ENCODE data around the gene PIK3R5. TPM values are rescaled to one million over a fixed set of nuclear protein-coding genes. Genes with fewer than 3 reads are reported as not detected.
A peak's percentile ranks its signal among the peaks of the same experiment; 100 is the strongest.

The PIK3R5 gene
- total RNA-seq, 1 donor from 2014 or later = not detected

DNA sequence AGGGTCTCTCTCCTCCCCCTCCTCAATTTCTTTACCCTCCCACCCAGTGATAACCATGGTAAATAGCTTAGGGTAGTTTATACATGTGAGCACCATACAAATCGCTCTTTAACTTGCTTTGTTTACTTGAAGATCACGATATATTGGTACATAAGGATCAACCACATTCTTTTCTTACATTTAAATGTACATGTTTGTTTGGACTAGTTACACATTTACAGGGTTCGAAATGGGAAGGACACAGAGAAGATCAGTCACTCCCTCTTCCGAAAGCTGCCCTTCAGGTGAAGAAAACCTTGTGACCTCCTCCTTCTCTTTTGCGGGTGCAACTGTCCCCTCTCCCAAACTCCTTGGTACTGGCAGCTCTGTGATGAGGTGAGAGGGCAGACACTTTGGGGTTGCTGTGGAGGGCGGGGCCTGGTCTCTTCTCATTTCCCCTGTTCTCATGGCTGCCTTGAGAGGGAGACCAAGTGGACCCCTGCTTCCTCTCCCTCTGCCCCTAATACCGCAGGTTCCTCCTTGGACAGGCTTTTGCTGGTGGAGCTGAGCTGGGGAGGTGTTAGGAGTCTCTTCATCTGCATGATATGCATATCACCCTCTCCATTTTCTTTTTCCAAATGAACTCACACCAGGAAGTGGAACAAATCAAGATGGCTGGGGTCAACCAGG lies 93.3 kb downstream of the PIK3R5 start:
- Mint-ChIP-seq H3K4me3 (ENCODE audit: unreplicated experiment) (no peak overlapping the region), H3K4me1 (ENCODE audit: low read depth) (no peaks in the 10 kb centered on the region)

DNA sequence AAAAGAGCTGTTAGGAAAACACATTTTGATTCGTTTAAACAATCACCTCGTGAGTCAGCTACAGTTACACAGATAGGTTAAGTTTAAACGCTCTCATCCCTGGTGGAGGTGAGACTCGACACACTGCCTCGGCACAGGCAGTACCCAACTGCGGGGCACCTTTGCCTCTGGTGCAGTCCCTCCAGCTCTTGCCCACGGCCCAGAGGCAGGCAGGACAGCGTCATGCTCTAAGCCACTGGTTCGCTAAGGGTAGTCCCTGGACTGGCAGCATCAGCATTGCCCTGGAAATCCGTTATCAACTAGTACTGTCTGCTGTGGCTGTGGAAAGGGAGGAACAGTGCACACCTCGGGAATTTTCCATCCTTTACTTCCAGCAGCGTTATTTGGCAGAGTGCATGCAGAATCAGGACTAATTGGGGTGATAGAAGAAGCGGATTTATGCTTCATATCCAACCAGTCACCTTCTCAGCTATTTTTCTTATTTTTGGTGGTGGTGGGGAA lies 94.4 kb downstream of the PIK3R5 start:
- H3K27me3 Mint-ChIP-seq (ENCODE audit: low read depth) = peaks cover 44% of the 10 kb centered on the region
- no peaks in the 10 kb centered on the region for H3K4me1 Mint-ChIP-seq (ENCODE audit: low read depth)
- no peak overlapping the region for H3K27ac Mint-ChIP-seq (ENCODE audit: unreplicated experiment)
- TF ChIP-seq, protein P1, sequence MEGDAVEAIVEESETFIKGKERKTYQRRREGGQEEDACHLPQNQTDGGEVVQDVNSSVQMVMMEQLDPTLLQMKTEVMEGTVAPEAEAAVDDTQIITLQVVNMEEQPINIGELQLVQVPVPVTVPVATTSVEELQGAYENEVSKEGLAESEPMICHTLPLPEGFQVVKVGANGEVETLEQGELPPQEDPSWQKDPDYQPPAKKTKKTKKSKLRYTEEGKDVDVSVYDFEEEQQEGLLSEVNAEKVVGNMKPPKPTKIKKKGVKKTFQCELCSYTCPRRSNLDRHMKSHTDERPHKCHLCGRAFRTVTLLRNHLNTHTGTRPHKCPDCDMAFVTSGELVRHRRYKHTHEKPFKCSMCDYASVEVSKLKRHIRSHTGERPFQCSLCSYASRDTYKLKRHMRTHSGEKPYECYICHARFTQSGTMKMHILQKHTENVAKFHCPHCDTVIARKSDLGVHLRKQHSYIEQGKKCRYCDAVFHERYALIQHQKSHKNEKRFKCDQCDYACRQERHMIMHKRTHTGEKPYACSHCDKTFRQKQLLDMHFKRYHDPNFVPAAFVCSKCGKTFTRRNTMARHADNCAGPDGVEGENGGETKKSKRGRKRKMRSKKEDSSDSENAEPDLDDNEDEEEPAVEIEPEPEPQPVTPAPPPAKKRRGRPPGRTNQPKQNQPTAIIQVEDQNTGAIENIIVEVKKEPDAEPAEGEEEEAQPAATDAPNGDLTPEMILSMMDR (IDR thresholded peaks at IDR 0.05) = no peak
- peaks cover 5% of the 10 kb centered on the region for H3K36me3 Mint-ChIP-seq (ENCODE audit: low read depth)
- DNase-seq (ENCODE audit: low spot score) = no peak
- H3K9me3 Mint-ChIP-seq (ENCODE audit: low read depth) = peaks cover 3% of the 10 kb centered on the region
- H3K4me3 Mint-ChIP-seq (ENCODE audit: unreplicated experiment) = no peak overlapping the region

More for the DNA sequence above, 93.3 kb downstream of the PIK3R5 start:
- DNase-seq (ENCODE audit: low spot score) = peak; percentile 40
- Mint-ChIP-seq H3K36me3 (ENCODE audit: low read depth) (peaks cover 2% of the 10 kb centered on the region), H3K27ac (ENCODE audit: unreplicated experiment) (no peak overlapping the region), H3K9me3 (ENCODE audit: low read depth) (peaks cover 3% of the 10 kb centered on the region), H3K27me3 (ENCODE audit: low read depth) (peaks cover 38% of the 10 kb centered on the region)
- TF ChIP-seq, protein P1 (IDR thresholded peaks at IDR 0.05) = no peak

DNA sequence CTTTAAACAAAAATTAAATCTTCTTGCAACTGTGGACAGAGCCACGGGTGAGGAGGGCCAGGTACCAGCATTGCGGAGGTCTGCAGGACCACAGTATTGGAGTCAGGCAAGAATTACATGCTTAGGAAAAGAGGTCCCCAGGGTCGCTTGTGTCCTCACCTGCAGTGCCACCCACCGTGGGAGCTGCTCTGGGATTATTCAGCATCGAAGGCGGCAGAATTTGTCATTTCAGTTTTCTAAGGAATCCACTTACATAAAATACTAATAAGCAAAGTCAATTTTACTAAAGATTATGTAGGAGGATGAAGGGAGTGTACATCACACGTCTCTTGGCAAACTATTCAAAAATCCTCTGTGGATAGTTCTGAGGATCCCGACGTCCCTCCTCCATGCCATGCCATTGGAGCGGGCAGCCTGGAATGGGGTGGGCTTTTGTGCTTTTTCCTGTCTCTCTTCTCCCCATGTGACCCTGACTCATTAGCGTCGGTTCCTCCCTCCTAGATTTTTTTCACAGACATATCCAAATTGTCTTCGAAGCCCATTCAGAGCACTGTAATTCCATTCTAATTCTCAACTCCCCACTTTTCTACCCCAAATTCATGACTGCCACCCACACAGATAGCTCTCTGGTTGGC lies 95.0 kb downstream of the PIK3R5 start:
- no peaks in the 10 kb centered on the region for H3K4me1 Mint-ChIP-seq (ENCODE audit: low read depth)
- TF ChIP-seq, protein P1 (IDR thresholded peaks at IDR 0.05) = no peak
- no peak for DNase-seq (ENCODE audit: low spot score)
- peaks cover 5% of the 10 kb centered on the region for H3K36me3 Mint-ChIP-seq (ENCODE audit: low read depth)
- no peak overlapping the region for H3K27ac Mint-ChIP-seq (ENCODE audit: unreplicated experiment)
- H3K9me3 Mint-ChIP-seq (ENCODE audit: low read depth) = peaks cover 3% of the 10 kb centered on the region
- H3K27me3 Mint-ChIP-seq (ENCODE audit: low read depth) = peaks cover 44% of the 10 kb centered on the region
- H3K4me3 Mint-ChIP-seq (ENCODE audit: unreplicated experiment) = no peak overlapping the region

DNA sequence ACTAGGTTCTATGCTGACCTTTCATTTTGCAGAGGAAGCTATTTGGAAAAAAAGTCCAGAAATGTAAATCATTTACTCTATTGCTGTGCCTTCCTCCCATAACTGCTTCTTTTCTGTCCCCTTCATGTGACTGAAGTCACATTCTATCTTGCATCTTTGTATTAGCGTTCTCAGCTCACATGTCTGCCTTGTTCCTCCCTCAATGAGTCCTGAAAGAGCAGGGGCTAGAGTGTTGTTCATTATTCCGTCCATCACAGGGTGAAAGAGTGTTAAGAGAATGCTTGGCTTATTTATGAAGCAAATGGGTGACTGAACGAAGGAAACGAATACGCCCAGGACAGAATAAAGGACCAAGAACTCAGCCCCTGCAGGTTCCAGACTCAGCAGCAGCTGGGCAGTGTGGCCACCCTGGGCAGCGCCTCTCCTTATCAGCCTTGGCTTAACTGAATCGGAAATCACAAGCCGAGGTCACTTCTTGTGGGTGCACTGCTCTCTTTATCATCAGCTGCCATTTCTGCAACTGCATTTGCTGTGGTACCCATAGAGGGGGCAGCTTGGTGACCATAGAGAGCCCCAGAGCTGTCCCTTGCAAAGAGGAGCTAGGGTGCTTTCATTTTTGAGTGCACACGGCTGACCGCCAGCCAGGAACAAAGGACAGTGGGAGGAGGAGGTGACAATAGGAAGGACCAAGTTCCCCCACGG lies 96.2 kb downstream of the PIK3R5 start:
- TF ChIP-seq, protein P1 (IDR thresholded peaks at IDR 0.05) = no peak

DNA sequence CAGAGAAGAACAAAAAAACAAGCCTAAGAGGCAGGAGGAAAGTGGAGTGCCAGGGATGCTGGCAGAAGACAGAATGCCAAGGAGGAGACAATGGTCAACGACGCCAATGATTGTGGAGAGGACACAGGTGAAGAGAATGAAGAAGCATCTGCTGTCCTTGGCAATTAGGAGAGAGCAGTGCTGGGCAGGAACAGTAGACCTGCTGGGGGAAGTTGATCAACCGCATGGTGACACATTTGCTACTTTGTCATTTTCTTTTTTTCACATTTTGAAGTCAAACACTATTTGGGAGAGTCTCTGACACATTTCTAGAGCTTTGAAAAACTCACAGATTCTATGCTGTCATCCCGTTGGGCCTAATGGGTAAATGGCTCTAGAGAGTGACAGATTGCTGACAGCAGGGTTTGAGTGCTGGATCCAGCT lies 97.0 kb downstream of the PIK3R5 start:
- TF ChIP-seq, protein P1 (IDR thresholded peaks at IDR 0.05) = no peak
- Mint-ChIP-seq H3K4me1 (ENCODE audit: low read depth) (no peaks in the 10 kb centered on the region), H3K27ac (ENCODE audit: unreplicated experiment) (no peak overlapping the region), H3K4me3 (ENCODE audit: unreplicated experiment) (no peak overlapping the region), H3K9me3 (ENCODE audit: low read depth) (peaks cover 3% of the 10 kb centered on the region), H3K27me3 (ENCODE audit: low read depth) (peaks cover 37% of the 10 kb centered on the region), H3K36me3 (ENCODE audit: low read depth) (peaks cover 5% of the 10 kb centered on the region)
- DNase-seq (ENCODE audit: low spot score) = no peak

More for the DNA sequence above, 96.2 kb downstream of the PIK3R5 start:
- no peak overlapping the region for H3K4me3 Mint-ChIP-seq (ENCODE audit: unreplicated experiment)
- H3K4me1 Mint-ChIP-seq (ENCODE audit: low read depth) = no peaks in the 10 kb centered on the region
- peaks cover 3% of the 10 kb centered on the region for H3K9me3 Mint-ChIP-seq (ENCODE audit: low read depth)
- H3K36me3 Mint-ChIP-seq (ENCODE audit: low read depth) = peaks cover 5% of the 10 kb centered on the region
- peaks cover 44% of the 10 kb centered on the region for H3K27me3 Mint-ChIP-seq (ENCODE audit: low read depth)
- no peak overlapping the region for H3K27ac Mint-ChIP-seq (ENCODE audit: unreplicated experiment)
- DNase-seq (ENCODE audit: low spot score) = no peak
